Skeletal muscle cell (primary cell): ENCODE results near the gene SLC5A6.
A peak's percentile ranks its signal among the peaks of the same experiment; 100 is the strongest.
"Not testable (repeated sequence)": the region's sequence is repeated elsewhere in the genome, so short reads cannot be mapped to it uniquely, and the experiment has no call there.

Source experiments
- DNase-seq: peaks from one replicate; pipeline ENCODE4 v3.0.0-alpha.2; 2010; ENCODE audit warnings: low read depth
- H3K4me3 ChIP-seq: 2 replicates; pipeline ENCODE4 v1.5.1; 2011; ENCODE audit warnings: low read depth, mild to moderate bottlenecking, control low read depth, low read length, moderate library complexity

SLC5A6 gene

GRCh38 chr2:27209621-27210401 lies 2.3 kb downstream of the SLC5A6 start:
- DNase-seq: peak; percentile 62
- H3K4me3 ChIP-seq: no peak overlapping the region

GRCh38 chr2:27208486-27209050 lies 3.5 kb downstream of the SLC5A6 start:
- no peak overlapping the region for H3K4me3 ChIP-seq
- no peak for DNase-seq

DNA sequence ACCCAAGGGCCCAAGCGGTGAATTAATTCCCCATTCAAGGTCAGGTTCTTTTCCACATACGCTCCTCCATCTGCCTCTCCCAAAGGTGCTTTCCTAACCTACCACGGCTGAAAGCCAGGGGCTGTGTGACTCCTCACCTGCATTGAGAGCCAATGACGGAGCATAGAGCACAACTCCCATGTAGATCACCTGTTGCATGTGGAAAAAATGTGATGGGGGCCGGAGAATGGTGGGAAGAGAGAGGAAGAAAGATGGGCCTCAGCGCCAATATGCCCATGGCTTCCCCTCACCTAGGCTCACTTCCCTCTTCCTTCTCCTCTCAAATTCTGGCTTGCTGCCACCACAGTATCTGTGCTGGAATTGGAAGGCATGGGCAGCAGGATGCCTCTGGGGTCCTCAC lies 5.7 kb downstream of the SLC5A6 start:
- DNase-seq: no peak

DNA sequence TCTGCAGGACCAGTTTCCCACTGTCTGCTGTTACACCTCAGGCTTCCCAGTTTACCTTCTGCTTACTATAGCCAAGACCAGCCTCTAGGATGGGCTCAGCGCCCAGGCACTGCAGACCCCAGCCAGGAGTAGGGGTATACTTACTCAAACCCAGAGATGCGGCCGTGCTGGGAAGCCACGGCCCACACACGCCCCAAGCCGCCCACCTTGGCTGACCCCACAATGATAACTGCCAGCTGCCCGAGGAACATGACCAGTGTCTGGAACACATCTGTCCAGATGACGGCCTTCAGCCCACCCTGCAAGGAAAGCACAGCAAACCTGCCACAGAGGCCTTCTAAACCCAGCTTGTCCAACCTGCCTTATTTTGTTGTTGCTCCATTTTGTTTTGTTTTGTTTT lies 6.9 kb downstream of the SLC5A6 start:
- no peak overlapping the region for H3K4me3 ChIP-seq
- no peak for DNase-seq

More for the DNA sequence above, 5.7 kb downstream of the SLC5A6 start:
- no peak overlapping the region for H3K4me3 ChIP-seq

- no peak for DNase-seq
- H3K4me3 ChIP-seq: no peak overlapping the region
These were observed 7.5 kb downstream of the SLC5A6 start for GRCh38 chr2:27204566-27204965.

GRCh38 chr2:27203741-27204140 lies 8.3 kb downstream of the SLC5A6 start:
- H3K4me3 ChIP-seq: no peak overlapping the region
- no peak for DNase-seq

DNA sequence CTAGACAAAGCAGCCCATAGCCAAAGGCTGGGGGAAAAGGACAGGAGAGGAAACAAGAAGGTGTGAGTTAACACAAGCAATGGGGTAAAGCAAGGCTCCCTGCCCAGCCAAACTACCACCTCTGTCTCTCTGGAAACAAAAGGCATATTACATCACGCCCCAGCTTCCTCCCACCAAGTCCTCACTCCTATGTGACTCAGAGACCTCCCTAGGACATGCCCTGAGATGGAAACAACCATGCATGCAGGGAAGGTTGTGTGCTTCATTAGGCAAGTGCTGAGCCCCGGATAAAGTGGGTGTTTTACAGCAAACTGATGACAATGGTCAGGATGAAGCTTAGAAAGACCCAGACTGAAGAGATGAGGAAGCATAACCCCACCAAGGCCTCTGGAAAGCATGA lies 9.2 kb downstream of the SLC5A6 start:
- DNase-seq: no peak
- H3K4me3 ChIP-seq: no peak overlapping the region

DNA sequence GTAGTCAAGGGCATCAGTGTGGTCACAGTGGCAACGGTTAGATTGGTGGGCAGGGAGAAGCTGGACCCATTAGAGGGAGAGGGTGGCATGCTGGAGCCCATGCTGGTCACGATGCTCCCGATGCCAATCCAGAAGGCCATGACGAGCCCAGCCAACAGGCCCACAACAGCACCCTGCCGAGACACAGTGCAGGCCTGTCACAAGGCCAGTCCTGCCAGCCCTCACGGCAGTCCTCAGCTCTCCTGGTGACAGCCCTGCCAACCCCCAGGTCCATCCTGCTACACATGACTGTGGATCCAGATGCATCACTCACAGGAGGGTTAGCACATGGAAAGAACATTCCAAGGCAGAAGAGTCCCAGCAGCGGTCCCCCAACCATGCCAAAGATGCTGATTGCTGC lies 10.4 kb downstream of the SLC5A6 start:
- no peak overlapping the region for H3K4me3 ChIP-seq
- DNase-seq: no peak

DNA sequence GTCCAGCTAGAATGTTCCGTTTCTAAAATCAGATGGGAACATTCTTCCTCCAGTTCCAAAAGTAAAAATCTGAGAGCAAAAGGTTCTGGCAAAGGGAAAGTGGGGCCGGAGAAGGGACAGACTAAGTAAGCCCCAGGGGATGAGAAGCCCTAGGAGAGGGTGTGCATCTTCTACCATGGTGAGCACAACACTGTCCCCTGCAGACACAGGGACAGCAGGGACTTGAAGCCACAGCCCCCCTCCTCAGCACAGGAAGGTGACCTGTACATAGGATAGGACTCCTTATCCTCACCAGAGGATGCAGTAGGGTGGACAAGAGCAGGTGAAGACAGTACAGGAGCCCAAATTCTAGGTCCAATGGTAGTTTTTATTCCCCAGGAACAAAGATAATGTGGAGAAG lies 12.8 kb downstream of the SLC5A6 start:
- no peak overlapping the region for H3K4me3 ChIP-seq
- no peak for DNase-seq

- DNase-seq: no peak
- no peak overlapping the region for H3K4me3 ChIP-seq
These were observed 13.4 kb downstream of the SLC5A6 start for GRCh38 chr2:27198627-27199026.

GRCh38 chr2:27198068-27198467 lies 14.0 kb downstream of the SLC5A6 start:
- DNase-seq: not testable (repeated sequence)

DNA sequence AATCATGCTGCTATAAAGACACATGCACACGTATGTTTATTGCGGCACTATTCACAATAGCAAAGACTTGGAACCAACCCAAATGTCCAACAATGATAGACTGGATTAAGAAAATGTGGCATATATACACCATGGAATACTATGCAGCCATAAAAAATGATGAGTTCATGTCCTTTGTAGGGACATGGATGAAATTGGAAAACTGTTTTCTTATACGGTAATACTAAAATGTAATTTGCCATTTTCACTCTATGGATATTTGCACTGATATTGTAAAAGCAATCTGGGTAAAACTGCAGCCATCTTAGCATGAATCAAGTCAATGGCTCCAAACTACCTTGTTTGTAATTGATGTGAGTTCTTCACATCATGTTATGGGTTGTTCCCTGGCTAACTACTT lies 16.3 kb downstream of the SLC5A6 start:
- not testable (repeated sequence) for DNase-seq, H3K4me3 ChIP-seq

More at GRCh38 chr2:27198068-27198467, 14.0 kb downstream of the SLC5A6 start:
- not testable (repeated sequence) for H3K4me3 ChIP-seq

GRCh38 chr2:27194538-27195354 lies 17.3 kb downstream of the SLC5A6 start:
- no peak overlapping the region for H3K4me3 ChIP-seq
- DNase-seq: no peak

- no peak overlapping the region for H3K4me3 ChIP-seq
- DNase-seq: no peak
These were observed 20.8 kb downstream of the SLC5A6 start for GRCh38 chr2:27191070-27191829.

DNA sequence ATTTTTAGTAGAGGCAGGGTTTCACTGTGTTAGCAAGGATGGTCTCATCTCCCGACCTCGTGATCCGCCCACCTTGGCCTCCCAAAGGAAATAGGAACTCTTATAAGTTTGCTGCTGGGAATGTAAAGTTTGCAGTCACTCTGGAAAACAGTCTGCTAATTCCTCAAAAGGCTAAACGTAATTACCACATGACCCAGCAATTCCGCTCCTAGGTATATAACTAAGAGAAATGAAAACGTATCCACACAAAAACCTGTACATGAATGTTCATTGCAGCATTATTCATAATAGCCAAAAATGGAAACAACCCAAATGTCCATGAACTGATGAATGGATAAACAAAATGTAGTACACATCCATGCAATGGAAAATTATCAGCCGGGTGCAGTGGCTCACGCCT lies 22.1 kb downstream of the SLC5A6 start:
- DNase-seq: no peak
- H3K4me3 ChIP-seq: no peak overlapping the region

- no peak for DNase-seq
- no peak overlapping the region for H3K4me3 ChIP-seq
These were observed 25.3 kb downstream of the SLC5A6 start for GRCh38 chr2:27186613-27187345.

DNA sequence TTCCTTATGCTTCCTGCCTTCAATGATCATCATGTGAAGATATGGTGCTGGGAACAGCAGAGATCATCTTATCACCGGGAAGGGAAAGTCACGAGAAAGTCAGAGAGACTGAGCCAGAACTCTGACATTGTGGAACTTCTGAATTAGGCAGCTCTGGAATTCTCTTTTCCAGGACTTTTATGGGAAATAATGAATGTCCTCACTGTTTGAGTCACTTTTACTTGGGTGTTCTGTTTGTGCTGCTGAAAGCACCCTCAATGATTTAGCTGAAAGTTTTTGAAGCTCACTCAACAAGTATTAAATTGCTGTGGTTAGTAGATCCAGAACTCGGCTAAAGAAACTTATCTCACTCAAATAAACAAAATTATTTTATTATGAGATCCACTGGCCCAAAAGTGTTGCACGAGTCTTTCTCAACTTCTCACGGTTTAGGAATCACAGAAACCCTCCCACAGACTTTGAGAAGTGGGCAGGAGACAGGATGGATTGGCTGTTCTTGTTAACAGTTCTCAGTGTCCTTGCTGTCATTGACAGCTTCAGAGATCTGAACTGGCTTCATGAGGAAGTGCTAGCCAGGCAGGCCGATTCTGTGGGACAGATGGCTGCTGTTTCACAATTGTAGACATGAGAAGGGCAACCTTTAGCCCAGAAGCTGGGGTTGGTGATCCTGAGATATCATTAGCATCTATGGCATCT lies 26.6 kb downstream of the SLC5A6 start:
- no peak overlapping the region for H3K4me3 ChIP-seq
- DNase-seq: no peak

DNA sequence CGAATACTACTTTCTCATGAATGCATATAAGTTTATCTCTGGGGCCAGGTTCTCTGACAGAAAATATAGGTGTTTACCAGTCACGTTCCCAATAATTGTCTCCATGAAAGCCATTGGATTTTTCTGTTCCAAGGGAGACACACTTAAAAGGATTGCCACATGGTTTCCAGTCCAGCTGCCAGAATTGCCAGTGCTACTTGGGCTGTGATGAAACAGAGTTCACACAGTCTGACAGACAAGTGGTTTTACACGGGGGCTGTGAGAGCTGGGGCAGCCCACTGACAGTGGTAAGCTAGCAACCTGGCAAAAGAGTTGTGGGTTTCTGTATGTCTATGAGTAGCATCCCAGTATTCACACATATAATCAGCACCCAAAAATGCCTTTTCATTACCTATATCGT lies 28.0 kb downstream of the SLC5A6 start:
- DNase-seq: no peak
- no peak overlapping the region for H3K4me3 ChIP-seq

DNA sequence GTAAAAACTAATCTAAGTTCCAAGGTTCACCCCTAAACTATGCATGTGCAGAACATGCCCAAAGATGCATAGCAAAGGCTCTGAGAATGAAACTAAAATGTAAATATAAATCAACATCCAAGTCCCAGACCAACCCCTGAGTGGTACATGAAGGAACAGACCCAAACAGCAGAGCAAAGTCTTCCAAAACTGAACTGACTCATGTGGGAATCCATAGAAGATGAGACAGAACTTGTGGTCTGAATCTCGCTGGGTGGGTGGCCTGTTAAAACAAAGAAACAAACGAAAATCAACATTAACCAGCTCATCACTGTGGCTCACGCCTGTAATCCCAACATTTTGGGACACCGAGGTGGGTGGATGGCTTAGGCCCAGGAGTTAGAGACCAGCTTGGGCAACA lies 29.7 kb downstream of the SLC5A6 start:
- DNase-seq: peak; percentile 43
- no peak overlapping the region for H3K4me3 ChIP-seq
